NT2/D1 (cell line): ENCODE measurements around the gene MPST.

ENCODE experiments used
- DNase-seq: peaks from one replicate; pipeline ENCODE4 v3.0.0-alpha.2; 2011; ENCODE audit warnings: low read depth, low spot score
- H3K27me3 ChIP-seq: 2 replicates; pipeline ENCODE4 v1.6.0; 2011; ENCODE audit warnings: mild to moderate bottlenecking; ENCODE audit not compliant: insufficient read length, insufficient read depth
- H3K36me3 ChIP-seq: 2 replicates; pipeline ENCODE4 v1.6.1; 2011; ENCODE audit warnings: mild to moderate bottlenecking, low read length, mixed read lengths; ENCODE audit not compliant: insufficient read depth, insufficient read length
- H3K4me1 ChIP-seq: 2 replicates; pipeline ENCODE4 v1.5.1; 2011; ENCODE audit not compliant: insufficient read depth, insufficient read length
- H3K4me3 ChIP-seq: 2 replicates; pipeline ENCODE4 v1.5.1; 2011; ENCODE audit warnings: low read depth; ENCODE audit not compliant: insufficient read length
- H3K9ac ChIP-seq: 2 replicates; pipeline ENCODE4 v1.6.0; 2011; ENCODE audit warnings: low read depth; ENCODE audit not compliant: insufficient read length
- H3K9me3 ChIP-seq: 2 replicates; pipeline ENCODE4 v1.5.1; 2011; ENCODE audit warnings: mild to moderate bottlenecking, low read length; ENCODE audit not compliant: insufficient read depth
- SUZ12 ChIP-seq: IDR thresholded peaks from 2 replicates; pipeline ENCODE4 v1.6.1; 2011; ENCODE audit not compliant: insufficient read length, insufficient read depth; ENCODE audit errors: extremely low read depth
- YY1 ChIP-seq: IDR thresholded peaks from 2 replicates; pipeline ENCODE4 v1.6.1; 2011; ENCODE audit not compliant: insufficient read length, insufficient read depth
- ZNF274 ChIP-seq: IDR thresholded peaks from 2 replicates; pipeline ENCODE4 v1.6.1; 2011; ENCODE audit warnings: mild to moderate bottlenecking, low read depth, low read length

The MPST gene

GRCh38 chr22:37014415-37014806 lies 5.1 kb upstream of the MPST start:
- Histone ChIP-seq H3K9me3 (no peaks in the 10 kb centered on the region), H3K27me3 (no peaks in the 10 kb centered on the region), H3K4me3 (no peak overlapping the region), H3K36me3 (peaks cover 26% of the 10 kb centered on the region), H3K4me1 (peaks cover 9% of the 10 kb centered on the region), H3K9ac (no peak overlapping the region)
- TF ChIP-seq SUZ12 (no peak), ZNF274 (no peak), YY1 (no peak)
- DNase-seq, result no peak

GRCh38 chr22:37014835-37015586 lies 4.5 kb upstream of the MPST start:
- Histone ChIP-seq H3K9ac (no peak overlapping the region), H3K36me3 (peaks cover 26% of the 10 kb centered on the region), H3K9me3 (no peaks in the 10 kb centered on the region), H3K4me3 (no peak overlapping the region), H3K27me3 (no peaks in the 10 kb centered on the region), H3K4me1 (peaks cover 9% of the 10 kb centered on the region)
- DNase-seq, result no peak
- TF ChIP-seq SUZ12 (no peak), YY1 (no peak), ZNF274 (no peak)

- DNase-seq, result no peak
- H3K9ac ChIP-seq, result no peak overlapping the region
Observed at GRCh38 chr22:37015587-37015878, 4.0 kb upstream of the MPST start.

GRCh38 chr22:37016134-37016910 lies 3.2 kb upstream of the MPST start:
- Histone ChIP-seq H3K9ac (no peak overlapping the region), H3K27me3 (no peaks in the 10 kb centered on the region), H3K4me3 (no peak overlapping the region), H3K36me3 (peaks cover 26% of the 10 kb centered on the region), H3K9me3 (no peaks in the 10 kb centered on the region), H3K4me1 (peaks cover 12% of the 10 kb centered on the region)
- DNase-seq, result no peak
- TF ChIP-seq ZNF274, result no peak
- no peak for TF ChIP-seq SUZ12
- no peak for TF ChIP-seq YY1

More at GRCh38 chr22:37015587-37015878, 4.0 kb upstream of the MPST start:
- TF ChIP-seq SUZ12 (no peak), ZNF274 (no peak), YY1 (no peak)
- Histone ChIP-seq H3K27me3 (no peaks in the 10 kb centered on the region), H3K4me3 (no peak overlapping the region), H3K4me1 (peaks cover 9% of the 10 kb centered on the region), H3K36me3 (peaks cover 26% of the 10 kb centered on the region), H3K9me3 (no peaks in the 10 kb centered on the region)

- Histone ChIP-seq H3K4me1 (peaks cover 15% of the 10 kb centered on the region), H3K9ac (peak overlapping the region; percentile 44), H3K36me3 (peaks cover 26% of the 10 kb centered on the region), H3K27me3 (no peaks in the 10 kb centered on the region), H3K9me3 (no peaks in the 10 kb centered on the region), H3K4me3 (no peak overlapping the region)
- TF ChIP-seq SUZ12 (no peak), ZNF274 (no peak), YY1 (no peak)
- no peak for DNase-seq
Observed at GRCh38 chr22:37017356-37017755, 2.2 kb upstream of the MPST start.

- no peak for TF ChIP-seq YY1
- no peak for TF ChIP-seq ZNF274
- no peak for TF ChIP-seq SUZ12
- DNase-seq, result no peak
- no peaks in the 10 kb centered on the region for H3K9me3 ChIP-seq
- H3K4me1 ChIP-seq, result peaks cover 17% of the 10 kb centered on the region
- peak overlapping the region; percentile 91 for H3K9ac ChIP-seq
- peak overlapping the region; percentile 82 for H3K4me3 ChIP-seq
- H3K27me3 ChIP-seq, result no peaks in the 10 kb centered on the region
- peaks cover 32% of the 10 kb centered on the region for H3K36me3 ChIP-seq
Observed at GRCh38 chr22:37018086-37018814, 1.3 kb upstream of the MPST start.

- H3K4me1 ChIP-seq, result peaks cover 17% of the 10 kb centered on the region
- H3K27me3 ChIP-seq, result no peaks in the 10 kb centered on the region
- H3K9me3 ChIP-seq, result no peaks in the 10 kb centered on the region
- H3K4me3 ChIP-seq, result peak overlapping the region; percentile 82
- TF ChIP-seq SUZ12 (no peak), YY1 (no peak), ZNF274 (no peak)
- no peak for DNase-seq
- peak overlapping the region; percentile 91 for H3K9ac ChIP-seq
- H3K36me3 ChIP-seq, result peaks cover 34% of the 10 kb centered on the region
Observed at GRCh38 chr22:37018815-37019308, 680 bp upstream of the MPST start.
